GM19239 (cell line): ENCODE results near the gene TNFSF13B.
"Not testable (repeated sequence)": the region's sequence is repeated elsewhere in the genome, so short reads cannot be mapped to it uniquely, and the experiment has no call there.

ENCODE experiments used
- DNase-seq: peaks from one replicate; pipeline ENCODE4 v3.0.0; 2011; ENCODE audit warnings: low spot score; ENCODE audit not compliant: insufficient read length
- FAIRE-seq: peaks from 2 replicates; lab custom pipeline; 2011; peaks lifted over from hg19 to GRCh38; lab: Jason Lieb, UNC

Gene TNFSF13B

DNA sequence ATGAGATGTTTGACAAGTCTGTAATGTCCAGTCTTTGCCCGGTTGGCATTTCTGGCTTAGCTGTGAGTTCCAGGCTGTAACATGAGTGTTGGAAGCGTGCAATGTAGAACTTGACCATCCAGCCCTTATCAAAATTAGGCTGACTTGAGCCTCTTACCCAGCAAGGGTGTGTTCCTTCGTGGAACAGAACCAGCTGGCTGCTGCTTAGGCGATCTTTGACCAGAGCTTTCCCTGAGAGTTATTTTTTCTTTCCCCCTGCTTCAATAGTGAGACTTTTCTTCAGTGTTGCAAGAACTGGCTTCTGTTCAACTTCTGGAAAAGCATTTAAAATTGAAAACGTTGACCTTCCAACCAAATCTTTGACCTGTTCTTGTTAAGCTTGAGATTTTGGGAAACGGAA is 6.5 kb downstream of the TNFSF13B start:
- no peak for FAIRE-seq
- no peak for DNase-seq

- no peak for DNase-seq
- no peak for FAIRE-seq
These were observed 8.9 kb downstream of the TNFSF13B start for GRCh38 chr13:108278466-108278865.

DNA sequence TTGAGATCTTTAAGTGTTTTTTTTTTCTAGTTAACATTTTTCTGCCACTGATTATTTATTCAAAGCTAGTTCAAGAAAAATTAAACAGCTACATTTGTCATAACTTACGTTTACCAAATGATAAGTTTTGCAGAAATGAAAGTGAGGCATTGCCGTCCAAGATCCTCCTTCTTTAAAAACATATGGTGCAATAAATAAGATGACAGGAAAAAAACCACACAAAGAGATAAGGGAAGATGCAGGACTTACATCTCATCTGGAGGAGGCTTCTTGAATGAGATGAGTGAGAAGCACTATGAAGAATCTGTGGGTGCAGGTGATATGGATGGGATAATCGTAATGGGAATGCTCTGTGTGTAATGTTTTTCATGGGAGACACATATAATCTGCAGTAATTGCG is 12.4 kb downstream of the TNFSF13B start:
- DNase-seq (no peak), FAIRE-seq (no peak)

DNA sequence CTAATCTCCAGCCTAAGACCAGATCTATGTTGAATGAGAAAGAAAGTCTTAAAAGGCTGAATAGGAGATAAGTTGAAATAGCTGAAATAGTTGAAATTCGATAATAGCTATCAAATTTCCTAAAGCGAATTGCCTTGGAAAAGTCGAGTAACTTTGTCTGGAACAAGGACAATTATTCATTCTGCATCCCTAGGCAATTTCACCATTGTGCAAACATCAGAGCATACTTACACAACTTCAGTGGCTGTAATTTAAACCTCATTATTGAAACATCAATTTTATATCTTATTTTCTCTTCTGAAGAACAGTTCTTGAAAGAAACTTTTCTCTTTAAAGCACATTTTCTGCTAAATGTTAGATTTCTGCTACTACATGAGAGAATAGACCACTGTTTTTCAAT is 13.6 kb downstream of the TNFSF13B start:
- FAIRE-seq, result no peak

GRCh38 chr13:108288741-108289140 is 19.2 kb downstream of the TNFSF13B start:
- no peak for DNase-seq
- FAIRE-seq, result peak; percentile 26

More for the DNA sequence above, 13.6 kb downstream of the TNFSF13B start:
- DNase-seq, result no peak

DNA sequence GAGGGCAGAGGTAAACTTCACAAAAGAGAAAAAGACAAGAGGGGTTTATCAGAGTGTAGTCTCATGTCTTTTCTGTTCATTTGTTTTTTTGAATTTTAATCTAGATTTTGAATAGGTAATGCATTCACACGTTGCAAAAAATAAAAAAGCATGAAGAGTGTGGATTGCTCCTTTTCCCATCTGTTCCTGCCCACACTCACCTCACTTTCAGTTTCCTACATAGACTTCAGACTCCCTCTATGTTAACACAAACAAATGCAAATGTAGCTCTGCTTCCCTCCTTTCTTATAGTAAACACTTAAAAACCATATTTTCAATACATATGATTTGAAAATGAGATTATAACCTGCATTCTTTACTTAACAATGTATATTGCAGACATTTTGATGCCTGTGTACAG is 20.3 kb downstream of the TNFSF13B start:
- FAIRE-seq, result no peak
- no peak for DNase-seq

- FAIRE-seq, result no peak
These were observed 27.6 kb downstream of the TNFSF13B start for GRCh38 chr13:108297114-108297513.

DNA sequence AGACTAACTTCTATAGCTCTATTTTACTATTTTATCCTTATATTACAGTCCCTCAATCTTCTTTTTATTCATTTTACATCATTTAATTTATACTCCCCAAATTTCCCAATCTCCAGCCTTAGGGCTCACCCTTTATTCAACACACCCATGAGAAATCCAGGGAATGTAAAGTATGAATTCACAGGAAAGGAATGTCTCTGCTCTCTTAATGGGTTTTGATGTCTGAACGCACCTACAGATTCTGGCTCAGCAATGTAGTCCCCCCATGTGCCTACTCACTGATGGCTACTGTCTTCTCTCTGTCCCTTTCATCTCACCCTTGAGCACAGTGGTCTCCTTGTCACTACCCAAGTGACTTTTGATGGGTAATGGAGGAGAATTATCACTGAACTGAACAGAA is 32.8 kb downstream of the TNFSF13B start:
- FAIRE-seq (no peak), DNase-seq (no peak)

More at GRCh38 chr13:108297114-108297513, 27.6 kb downstream of the TNFSF13B start:
- DNase-seq, result no peak

DNA sequence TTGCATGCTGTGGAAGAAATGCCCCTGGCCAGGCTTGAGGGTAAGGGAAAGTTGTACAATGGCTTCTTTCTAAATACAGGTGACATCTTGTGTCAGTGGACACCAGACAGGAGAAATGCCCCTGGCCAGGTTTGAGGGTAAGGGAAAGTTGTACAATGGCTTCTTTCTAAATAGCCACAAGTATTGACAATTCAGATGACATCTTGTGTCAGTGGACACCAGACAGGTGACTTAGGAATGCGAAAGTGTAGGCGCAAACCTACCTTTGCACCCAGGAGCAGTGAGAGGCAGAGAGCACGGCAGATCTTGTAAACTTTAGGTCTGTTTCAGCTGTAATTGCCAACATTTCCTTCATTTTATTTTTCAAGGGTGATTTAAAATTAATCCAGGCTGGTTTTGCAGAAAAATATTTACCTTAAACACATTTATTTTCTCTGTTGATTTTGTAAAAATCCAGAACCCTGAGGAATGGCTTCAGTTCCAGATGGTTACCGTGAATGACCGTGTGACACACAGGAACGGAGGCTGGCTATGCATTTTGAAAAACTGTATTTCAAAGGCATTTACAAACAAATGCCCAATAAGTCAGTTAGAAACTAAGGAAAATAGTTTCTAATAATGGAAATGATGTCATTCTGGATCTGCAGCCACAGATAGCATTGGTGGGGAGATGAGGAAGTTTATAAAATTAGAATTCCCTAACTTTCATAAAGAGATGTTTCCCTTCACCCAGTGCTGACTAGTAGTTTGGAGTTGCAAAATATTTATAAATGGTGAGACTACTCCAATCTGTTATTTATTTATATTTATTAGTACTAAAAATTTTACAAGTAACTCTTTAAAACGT is 34.9 kb downstream of the TNFSF13B start:
- FAIRE-seq (no peak), DNase-seq (no peak)

GRCh38 chr13:108305655-108306054 is 36.1 kb downstream of the TNFSF13B start:
- DNase-seq, result no peak
- no peak for FAIRE-seq

GRCh38 chr13:108306860-108307259 is 37.3 kb downstream of the TNFSF13B start:
- no peak for FAIRE-seq
- no peak for DNase-seq

DNA sequence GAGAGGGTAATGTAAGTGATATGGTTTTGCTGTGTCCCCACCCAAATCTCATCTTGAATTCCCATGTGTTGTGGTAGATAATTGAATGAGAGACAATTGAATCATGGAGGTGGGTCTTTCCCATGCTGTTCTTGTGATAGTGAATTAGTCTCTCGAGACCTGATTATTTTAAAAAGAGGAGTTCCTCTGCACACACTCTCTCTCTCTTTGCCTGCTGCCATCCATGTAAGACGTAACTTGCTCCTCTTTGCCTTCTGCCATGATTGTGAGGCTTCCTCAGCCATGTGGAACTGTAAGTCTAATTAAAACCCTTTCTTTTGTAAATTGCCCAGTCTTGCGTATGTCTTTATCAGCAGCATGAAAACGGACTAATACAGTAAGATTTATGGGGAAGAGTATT is 42.1 kb downstream of the TNFSF13B start:
- DNase-seq, FAIRE-seq: not testable (repeated sequence)

DNA sequence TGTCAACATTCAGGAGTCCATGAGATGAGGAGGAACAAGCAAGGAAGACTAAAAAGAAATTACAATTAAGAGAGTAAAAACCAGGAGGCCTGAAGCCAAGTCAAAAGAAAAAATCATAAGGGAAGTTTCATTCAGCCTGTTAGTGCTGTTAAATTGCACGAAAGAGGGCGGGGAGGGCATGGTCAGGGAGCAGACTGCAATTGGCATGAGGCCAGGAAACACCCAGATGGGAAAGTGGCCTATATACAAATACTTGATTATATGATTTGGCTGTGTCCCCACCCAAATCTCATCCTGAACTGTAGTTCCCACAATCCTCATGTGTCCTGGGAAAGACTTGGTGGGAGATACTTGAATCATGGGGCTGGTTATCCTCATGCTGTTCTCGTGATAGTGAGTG is 43.9 kb downstream of the TNFSF13B start:
- DNase-seq (no peak), FAIRE-seq (no peak)

DNA sequence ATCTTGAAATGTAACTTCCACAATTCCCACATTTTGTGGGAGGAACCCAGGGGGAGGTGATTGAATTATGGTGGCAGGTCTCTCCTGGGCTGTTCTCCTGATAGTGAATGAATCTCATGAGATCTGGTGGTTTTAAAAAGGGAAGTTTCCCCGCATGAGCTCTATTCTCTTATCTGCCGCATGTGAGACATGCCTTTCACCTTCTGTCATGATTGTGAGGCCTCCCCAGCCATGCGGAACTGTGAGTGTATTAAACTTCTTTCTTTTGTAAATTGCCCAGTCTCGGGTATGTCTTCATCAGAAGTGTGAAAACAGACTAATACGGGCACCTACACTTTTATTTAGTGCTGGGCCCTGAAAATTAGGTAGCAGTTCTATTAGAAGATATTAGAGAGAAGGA is 45.8 kb downstream of the TNFSF13B start:
- no peak for DNase-seq
- no peak for FAIRE-seq

GRCh38 chr13:108315991-108316390 is 46.5 kb downstream of the TNFSF13B start:
- DNase-seq, result no peak
- no peak for FAIRE-seq

DNA sequence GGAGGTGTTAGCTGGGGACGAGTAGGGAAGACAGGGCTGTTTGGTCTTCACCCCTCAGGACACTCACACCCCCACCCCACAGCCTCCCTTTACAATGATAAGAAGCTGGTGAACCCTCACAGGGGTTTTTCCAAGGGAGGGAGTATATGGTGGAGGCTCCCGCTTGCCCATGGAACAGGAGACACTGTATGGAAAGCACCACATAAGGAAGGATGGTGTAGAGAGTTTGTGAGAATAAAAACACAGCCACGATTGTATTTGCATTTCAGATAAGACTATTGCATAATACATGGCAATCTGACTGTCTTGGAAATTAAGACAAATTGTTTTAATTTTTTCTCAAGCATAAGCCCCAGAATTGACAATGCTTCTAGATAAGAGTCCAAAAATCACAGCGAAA is 46.9 kb downstream of the TNFSF13B start:
- FAIRE-seq, result no peak
- no peak for DNase-seq

- FAIRE-seq, result peak; percentile 88
- peak; percentile 9 for DNase-seq
These were observed 52.8 kb downstream of the TNFSF13B start for GRCh38 chr13:108322206-108322824.

DNA sequence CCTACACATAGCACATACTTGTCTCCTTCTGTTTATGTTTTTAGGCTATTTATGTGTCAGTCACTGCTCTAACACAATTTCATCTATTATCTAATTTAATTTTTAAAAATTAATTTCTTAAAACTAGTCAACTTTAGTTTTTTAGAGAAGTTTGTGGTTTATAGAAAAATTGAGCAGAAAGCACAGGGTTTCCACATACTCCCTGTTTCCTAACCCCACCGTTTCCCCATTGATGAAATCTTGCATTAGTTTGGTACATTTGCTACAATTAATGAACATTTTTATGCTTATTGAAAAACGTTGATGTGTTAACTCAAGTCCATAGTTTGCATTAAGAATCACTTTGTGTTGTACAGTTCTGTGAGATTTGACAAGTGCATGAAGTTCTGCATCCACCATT is 53.5 kb downstream of the TNFSF13B start:
- DNase-seq, result no peak
- no peak for FAIRE-seq

DNA sequence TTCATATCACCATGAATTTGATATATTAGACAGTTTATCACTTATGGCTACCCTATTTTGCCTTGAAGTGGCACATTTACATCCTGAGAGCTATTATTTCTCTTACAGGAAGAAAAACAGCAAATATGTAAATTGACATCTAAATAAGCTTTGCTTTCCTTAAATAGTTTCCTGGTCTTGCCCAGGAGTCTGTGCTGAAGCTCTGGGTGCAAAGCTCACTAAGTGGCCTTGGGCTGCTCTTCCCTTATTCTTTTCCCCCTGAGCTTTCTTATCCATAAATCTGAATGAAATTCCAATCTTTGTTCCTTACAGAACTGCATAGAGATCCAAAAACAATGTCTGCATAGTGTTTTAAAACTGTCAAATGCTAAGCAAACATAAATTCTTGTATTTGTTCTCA is 56.3 kb downstream of the TNFSF13B start:
- DNase-seq (no peak), FAIRE-seq (no peak)

DNA sequence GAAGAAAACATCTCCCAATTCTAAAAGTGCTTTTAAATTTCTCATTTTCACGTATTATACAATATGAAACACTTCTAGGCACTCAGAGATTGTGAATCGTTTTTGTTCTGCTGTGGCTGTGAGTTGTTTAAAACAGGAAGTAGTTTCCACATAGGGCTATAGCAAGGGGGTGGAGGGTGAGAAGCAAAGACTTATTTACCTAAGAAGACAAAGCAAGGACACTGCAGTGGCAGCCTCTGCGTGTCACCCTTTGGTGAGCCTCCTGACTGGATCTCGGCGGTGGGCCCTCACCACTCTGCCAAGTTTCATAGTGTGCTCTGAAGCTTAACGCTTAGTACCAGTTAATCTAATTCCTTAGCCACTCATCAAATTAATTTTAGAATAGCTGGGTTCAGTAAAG is 56.8 kb downstream of the TNFSF13B start:
- FAIRE-seq (no peak), DNase-seq (no peak)

GRCh38 chr13:108328848-108329247 is 59.3 kb downstream of the TNFSF13B start:
- no peak for FAIRE-seq
- no peak for DNase-seq

- no peak for DNase-seq
- no peak for FAIRE-seq
These were observed 63.3 kb downstream of the TNFSF13B start for GRCh38 chr13:108332791-108333190.
